ENCODE measurements around the gene NXNL1. TPM values are rescaled to one million over a fixed set of nuclear protein-coding genes. Genes with fewer than 3 reads are reported as not detected.
A peak's percentile ranks its signal among the peaks of the same experiment; 100 is the strongest.
"Not testable (repeated sequence)": the region's sequence is repeated elsewhere in the genome, so short reads cannot be mapped to it uniquely, and the experiment has no call there.

Gene NXNL1
- total and polyA plus RNA-seq, 7 donors: not detected

- no peak overlapping the region for H3K27ac ChIP-seq
- no peaks in the 10 kb centered on the region for H3K9me3 ChIP-seq
- TF ChIP-seq EP300 (IDR thresholded peaks at IDR 0.05): no peak
- no peak for TF ChIP-seq POLR2A (IDR thresholded peaks at IDR 0.05)
- no peak for TF ChIP-seq CTCF (IDR thresholded peaks at IDR 0.05)
- TF ChIP-seq POLR2AphosphoS5 (IDR thresholded peaks at IDR 0.05): no peak
- H3K27me3 ChIP-seq: no peaks in the 10 kb centered on the region
- 83 to 86% methylated on average over 13 of the region's 13 CpGs for WGBS, 2 donors
- no peak for DNase-seq
- intact Hi-C loops (cut with DNase I): no loop called here
- H3K4me3 ChIP-seq: no peak overlapping the region
- peaks cover 0 to 7% (median 0%) of the 10 kb centered on the region in 4 donors for H3K4me1 ChIP-seq
- peaks cover 0 to 8% (median 0%) of the 10 kb centered on the region in 4 donors for H3K36me3 ChIP-seq
These were observed 21.3 kb upstream of the NXNL1 start for GRCh38 chr19:17481986-17482385.

- no peak overlapping the region for H3K4me3 ChIP-seq
- H3K27ac ChIP-seq: peak overlapping the region in 3 of 4 donors; percentile 18 to 32 (median 20)
- no peak for TF ChIP-seq CTCF (IDR thresholded peaks at IDR 0.05)
- no peak for TF ChIP-seq POLR2AphosphoS5 (IDR thresholded peaks at IDR 0.05)
- TF ChIP-seq POLR2A (IDR thresholded peaks at IDR 0.05): no peak
- no peak for TF ChIP-seq EP300 (IDR thresholded peaks at IDR 0.05)
- 85 to 86% methylated on average over 6 of the region's 6 CpGs for WGBS, 2 donors
- no peaks in the 10 kb centered on the region for H3K36me3 ChIP-seq
- H3K27me3 ChIP-seq: no peaks in the 10 kb centered on the region
- H3K4me1 ChIP-seq: peaks cover 0 to 19% (median 12%) of the 10 kb centered on the region in 4 donors
- DNase-seq: no peak
- intact Hi-C loops (cut with DNase I): no loop called here
- no peaks in the 10 kb centered on the region for H3K9me3 ChIP-seq
These were observed 18.6 kb upstream of the NXNL1 start for GRCh38 chr19:17479325-17479791.

GRCh38 chr19:17475541-17476115 is 14.9 kb upstream of the NXNL1 start:
- Histone ChIP-seq H3K27me3 (no peaks in the 10 kb centered on the region), H3K9me3 (no peaks in the 10 kb centered on the region), H3K36me3 (peaks cover 0 to 3% (median 0%) of the 10 kb centered on the region in 4 donors), H3K27ac (peak overlapping the region; percentile 54 to 68 (median 62)), H3K4me3 (no peak overlapping the region), H3K4me1 (peaks cover 0 to 27% (median 24%) of the 10 kb centered on the region in 4 donors)
- TF ChIP-seq POLR2A (IDR thresholded peaks at IDR 0.05) (no peak), CTCF (IDR thresholded peaks at IDR 0.05) (no peak), POLR2AphosphoS5 (IDR thresholded peaks at IDR 0.05) (peak in 2 of 4 donors; percentile 13 to 43)
- DNase-seq: peak; percentile 84
- 59 to 69% methylated on average over 10 of the region's 10 CpGs for WGBS, 2 donors
- intact Hi-C loops (cut with DNase I): no loop called here

GRCh38 chr19:17475011-17475540 is 14.3 kb upstream of the NXNL1 start:
- H3K4me3 ChIP-seq; DNase-seq; H3K27me3 ChIP-seq; intact Hi-C loops (cut with DNase I); H3K36me3 ChIP-seq; H3K9me3 ChIP-seq: not testable (repeated sequence)
- H3K27ac ChIP-seq: peak overlapping the region; percentile 54 to 68 (median 62)
- peaks cover 0 to 28% (median 24%) of the 10 kb centered on the region in 4 donors for H3K4me1 ChIP-seq
- WGBS, 2 donors: 79 to 85% methylated on average over 6 of the region's 6 CpGs

- no peak overlapping the region for H3K27ac ChIP-seq
- TF ChIP-seq POLR2AphosphoS5 (IDR thresholded peaks at IDR 0.05): no peak
- no peak for TF ChIP-seq CTCF (IDR thresholded peaks at IDR 0.05)
- TF ChIP-seq EP300 (IDR thresholded peaks at IDR 0.05): no peak
- no peak for TF ChIP-seq POLR2A (IDR thresholded peaks at IDR 0.05)
- WGBS, 2 donors: 79 to 84% methylated on average over 9 of the region's 9 CpGs
- intact Hi-C loops (cut with DNase I): no loop called here
- DNase-seq: no peak
- H3K36me3 ChIP-seq: peaks cover 0 to 3% (median 0%) of the 10 kb centered on the region in 4 donors
- no peaks in the 10 kb centered on the region for H3K9me3 ChIP-seq
- H3K4me3 ChIP-seq: no peak overlapping the region
- H3K27me3 ChIP-seq: no peaks in the 10 kb centered on the region
- peaks cover 0 to 41% (median 36%) of the 10 kb centered on the region in 4 donors for H3K4me1 ChIP-seq
These were observed 12.3 kb upstream of the NXNL1 start for GRCh38 chr19:17473041-17473440.

Measured in sigmoid colon (tissue), 7 donors.